Hepatocyte (in vitro differentiated cells): ENCODE measurements around the gene PROKR1. TPM values are rescaled to one million over a fixed set of nuclear protein-coding genes. Genes with fewer than 3 reads are reported as not detected.

ENCODE experiments used
- DNase-seq: peaks from one replicate; pipeline ENCODE4 v3.0.0-alpha.2; 2016; ENCODE audit warnings: low spot score
- H2AFZ ChIP-seq: fragments of 200-600 bp; sonication (generic); 2 replicates; pipeline ENCODE4 v1.6.0; 2016; ENCODE audit warnings: antibody characterized with exemption, mild to moderate bottlenecking
- H3K27ac ChIP-seq: fragments of 200-600 bp; sonication (generic); 2 replicates; pipeline ENCODE4 v1.5.1; 2016; ENCODE audit warnings: mild to moderate bottlenecking
- H3K27me3 ChIP-seq: fragments of 200-600 bp; sonication (generic); 2 replicates; pipeline ENCODE4 v1.6.1; 2016
- H3K36me3 ChIP-seq: fragments of 200-600 bp; sonication (generic); replicated peaks from 2 replicates; pipeline ENCODE4 v1.5.1; 2016; ENCODE audit warnings: low read depth; ENCODE audit not compliant: insufficient read depth
- H3K4me1 ChIP-seq: fragments of 200-600 bp; sonication (generic); 2 replicates; pipeline ENCODE4 v1.5.1; 2016; ENCODE audit warnings: mild to moderate bottlenecking, moderate library complexity; ENCODE audit not compliant: insufficient read depth
- H3K4me2 ChIP-seq: fragments of 200-600 bp; sonication (generic); 2 replicates; pipeline ENCODE4 v1.6.0; 2016
- H3K4me3 ChIP-seq: fragments of 200-600 bp; sonication (generic); 2 replicates; pipeline ENCODE4 v1.5.1; 2016; ENCODE audit warnings: mild to moderate bottlenecking
- H3K79me2 ChIP-seq: fragments of 200-600 bp; sonication (generic); 2 replicates; pipeline ENCODE4 v1.6.0; 2017; ENCODE audit warnings: mild to moderate bottlenecking
- H3K9me2 ChIP-seq: fragments of 200-600 bp; sonication (generic); replicated peaks from 2 replicates; pipeline ENCODE4 v1.6.0; 2017; ENCODE audit warnings: mild to moderate bottlenecking; ENCODE audit not compliant: insufficient read depth
- H3K9me3 ChIP-seq: fragments of 200-600 bp; sonication (generic); 2 replicates; pipeline ENCODE4 v1.5.1; 2016; ENCODE audit warnings: low read depth, mild to moderate bottlenecking
- H4K20me1 ChIP-seq: fragments of 200-600 bp; sonication (generic); 2 replicates; pipeline ENCODE4 v1.6.0; 2016; ENCODE audit warnings: mild to moderate bottlenecking; ENCODE audit not compliant: insufficient read depth, poor library complexity, severe bottlenecking
- CTCF ChIP-seq: fragments of 200-600 bp; sonication (generic); IDR thresholded peaks from 2 replicates; pipeline ENCODE4 v1.5.1; 2016; ENCODE audit warnings: antibody characterized with exemption, mild to moderate bottlenecking; ENCODE audit not compliant: poor library complexity
- EZH2 ChIP-seq: fragments of 200-600 bp; sonication (generic); IDR thresholded peaks from 2 replicates; pipeline ENCODE4 v1.6.1; 2016; ENCODE audit warnings: antibody characterized with exemption, mild to moderate bottlenecking, borderline replicate concordance
- EZH2phosphoT487 ChIP-seq: fragments of 200-600 bp; sonication (generic); IDR thresholded peaks from one replicate; pipeline ENCODE4 v1.6.1; 2018; ENCODE audit warnings: antibody characterized with exemption, mild to moderate bottlenecking, low read depth, moderate library complexity; ENCODE audit not compliant: unreplicated experiment, severe bottlenecking
- WGBS: methylation state at CpG from one replicate; pipeline ENCODE4 v1.1.6; 2016; ENCODE audit warnings: low lambda C conversion rate; ENCODE audit errors: missing lambda C conversion rate; 5-methylcytosine and 5-hydroxymethylcytosine counted together
- polyA plus RNA-seq: library from polyadenylated mRNA; unstranded; fragments of >200 nt; fragmentation: Nextera tagmentation; extraction: Ambion mirVana; gene quantifications from 2 replicates; pipeline ENCODE4 v1.2.1, GENCODE V29; 2016
- total RNA-seq: library from RNA; depleted of rRNA; stranded (reverse); fragments of >200 nt; gene quantifications from 2 replicates; pipeline ENCODE4 v1.2.3, GENCODE V29; 2014

The PROKR1 gene
- total and polyA plus RNA-seq, 2 experiments from 2014 or later: not detected

DNA sequence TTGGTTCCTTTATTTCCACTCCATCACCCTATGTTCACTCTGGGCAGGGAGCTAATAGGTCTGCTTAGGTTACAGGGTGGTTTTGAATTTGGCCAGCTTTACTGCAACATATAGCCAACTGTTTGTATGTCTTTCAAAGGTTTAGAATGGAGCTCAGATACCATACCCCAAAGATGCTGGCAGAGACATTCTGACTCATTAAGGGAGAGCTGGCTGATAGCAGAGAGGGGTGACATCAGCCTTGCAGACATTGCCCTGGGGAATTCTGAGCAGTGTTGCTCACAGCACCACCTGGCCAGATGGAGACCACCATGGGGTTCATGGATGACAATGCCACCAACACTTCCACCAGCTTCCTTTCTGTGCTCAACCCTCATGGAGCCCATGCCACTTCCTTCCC is 2.1 kb downstream of the PROKR1 start:
- Histone ChIP-seq H3K4me3 (no peak overlapping the region), H3K4me2 (no peak overlapping the region), H3K9me2 (no peaks in the 10 kb centered on the region), H3K79me2 (no peaks in the 10 kb centered on the region), H4K20me1 (no peaks in the 10 kb centered on the region), H2AFZ (no peak overlapping the region), H3K27ac (no peak overlapping the region), H3K27me3 (peaks cover 71% of the 10 kb centered on the region), H3K36me3 (no peaks in the 10 kb centered on the region), H3K9me3 (no peaks in the 10 kb centered on the region), H3K4me1 (peaks cover 8% of the 10 kb centered on the region)
- TF ChIP-seq EZH2 (no peak), CTCF (no peak), EZH2phosphoT487 (no peak)
- DNase-seq: no peak

DNA sequence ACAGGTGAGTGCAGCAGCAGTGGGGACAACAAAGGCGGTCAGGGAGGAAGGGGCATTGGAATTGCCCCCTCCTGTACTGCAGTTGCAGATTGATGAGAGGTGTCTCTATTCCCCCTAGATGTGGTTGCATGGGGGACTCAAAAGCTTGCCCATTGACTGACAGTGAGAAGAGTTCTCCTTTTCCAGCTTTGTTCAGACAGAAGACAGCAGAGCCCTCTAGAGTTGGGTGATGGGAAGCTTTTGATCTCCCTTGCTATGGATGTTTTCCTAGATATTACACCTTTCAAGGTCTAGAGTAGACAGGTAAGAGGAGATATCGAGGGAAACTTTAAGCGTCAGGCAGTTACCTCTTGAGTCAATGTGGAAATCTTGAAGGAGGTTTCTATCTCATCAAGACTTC is 2.9 kb downstream of the PROKR1 start:
- Histone ChIP-seq H3K4me1 (peaks cover 8% of the 10 kb centered on the region), H2AFZ (no peak overlapping the region), H3K27ac (no peak overlapping the region), H4K20me1 (no peaks in the 10 kb centered on the region), H3K9me3 (no peaks in the 10 kb centered on the region), H3K4me3 (no peak overlapping the region), H3K27me3 (peaks cover 66% of the 10 kb centered on the region), H3K79me2 (no peaks in the 10 kb centered on the region), H3K36me3 (no peaks in the 10 kb centered on the region), H3K9me2 (no peaks in the 10 kb centered on the region), H3K4me2 (no peak overlapping the region)
- no peak for TF ChIP-seq EZH2
- no peak for TF ChIP-seq EZH2phosphoT487
- TF ChIP-seq CTCF: no peak
- no peak for DNase-seq
- 93% methylated on average over 3 of the region's 3 CpGs for WGBS

GRCh38 chr2:68650645-68651044 is 7.3 kb downstream of the PROKR1 start:
- H3K27ac ChIP-seq: no peak overlapping the region
- H2AFZ ChIP-seq: no peak overlapping the region
- H3K4me2 ChIP-seq: no peak overlapping the region
- 100% methylated on average over 1 of the region's 1 CpG for WGBS
- H3K9me2 ChIP-seq: no peaks in the 10 kb centered on the region
- no peaks in the 10 kb centered on the region for H3K79me2 ChIP-seq
- no peaks in the 10 kb centered on the region for H3K9me3 ChIP-seq
- TF ChIP-seq EZH2 (no peak), CTCF (no peak), EZH2phosphoT487 (no peak)
- H4K20me1 ChIP-seq: no peaks in the 10 kb centered on the region
- no peaks in the 10 kb centered on the region for H3K4me1 ChIP-seq
- H3K36me3 ChIP-seq: no peaks in the 10 kb centered on the region
- no peak for DNase-seq
- no peak overlapping the region for H3K4me3 ChIP-seq
- peaks cover 25% of the 10 kb centered on the region for H3K27me3 ChIP-seq

DNA sequence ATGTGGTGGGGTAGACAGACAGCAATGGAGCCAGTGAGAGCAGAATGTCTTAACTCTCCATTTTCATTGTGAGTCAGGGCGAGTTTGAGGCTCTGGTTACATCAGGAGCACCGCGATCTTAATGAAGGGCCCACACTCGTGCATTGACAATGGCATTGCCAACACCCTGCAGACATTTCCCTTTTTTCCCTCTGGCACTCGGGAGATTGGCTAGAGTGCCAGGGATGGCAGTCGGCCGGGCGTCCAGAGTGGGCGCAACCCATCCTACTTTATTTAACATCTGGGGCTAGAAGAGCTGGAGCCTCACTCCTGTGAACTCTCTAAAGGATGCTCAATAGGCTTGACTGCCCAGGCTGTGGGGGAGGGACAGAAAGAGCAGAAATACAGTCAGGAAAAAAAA is 9.7 kb downstream of the PROKR1 start:
- H3K9me2 ChIP-seq: no peaks in the 10 kb centered on the region
- H3K4me3 ChIP-seq: no peak overlapping the region
- H3K9me3 ChIP-seq: no peaks in the 10 kb centered on the region
- peaks cover 6% of the 10 kb centered on the region for H3K27me3 ChIP-seq
- no peak for TF ChIP-seq CTCF
- no peak for TF ChIP-seq EZH2
- TF ChIP-seq EZH2phosphoT487: no peak
- WGBS: 93% methylated on average over 9 of the region's 9 CpGs
- no peak overlapping the region for H3K4me2 ChIP-seq
- H3K36me3 ChIP-seq: no peaks in the 10 kb centered on the region
- DNase-seq: no peak
- H2AFZ ChIP-seq: no peak overlapping the region
- H4K20me1 ChIP-seq: no peaks in the 10 kb centered on the region
- H3K27ac ChIP-seq: no peak overlapping the region
- H3K79me2 ChIP-seq: no peaks in the 10 kb centered on the region
- no peaks in the 10 kb centered on the region for H3K4me1 ChIP-seq
